HK-2 (cell line): Measurements from ENCODE around the gene SHOC2.
"Not testable (repeated sequence)": the region's sequence is repeated elsewhere in the genome, so short reads cannot be mapped to it uniquely, and the experiment has no call there.

ENCODE experiments used
- DNase-seq: peaks from one replicate; pipeline ENCODE4 v3.0.0-alpha.2; 2018; ENCODE audit not compliant: unreplicated experiment

The SHOC2 gene

GRCh38 chr10:110901954-110902819 is 17.2 kb upstream of the SHOC2 start:
- DNase-seq = no peak

GRCh38 chr10:110903280-110904278 is 15.8 kb upstream of the SHOC2 start:
- no peak for DNase-seq

GRCh38 chr10:110910138-110910537 is 9.3 kb upstream of the SHOC2 start:
- DNase-seq = no peak

GRCh38 chr10:110912374-110912773 is 7.0 kb upstream of the SHOC2 start:
- no peak for DNase-seq

DNA sequence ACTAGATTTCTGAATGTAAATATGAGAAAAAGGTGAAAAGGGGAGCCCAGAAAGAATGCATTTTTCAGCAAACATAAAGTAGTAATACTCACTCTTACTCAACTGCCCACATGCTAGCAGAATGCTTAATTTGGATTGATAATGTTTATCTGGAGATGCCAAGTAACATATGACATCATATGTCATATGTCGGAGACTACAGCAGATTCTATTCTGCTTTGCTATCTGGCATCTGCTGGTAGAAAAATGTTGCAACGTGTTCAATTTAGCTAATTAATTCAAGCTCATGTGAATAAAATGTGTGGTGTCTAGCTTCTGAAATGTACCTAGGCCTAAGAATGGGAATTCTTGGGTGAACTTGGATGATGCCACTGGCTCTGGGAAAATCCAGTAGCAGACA is 5.0 kb upstream of the SHOC2 start:
- no peak for DNase-seq

DNA sequence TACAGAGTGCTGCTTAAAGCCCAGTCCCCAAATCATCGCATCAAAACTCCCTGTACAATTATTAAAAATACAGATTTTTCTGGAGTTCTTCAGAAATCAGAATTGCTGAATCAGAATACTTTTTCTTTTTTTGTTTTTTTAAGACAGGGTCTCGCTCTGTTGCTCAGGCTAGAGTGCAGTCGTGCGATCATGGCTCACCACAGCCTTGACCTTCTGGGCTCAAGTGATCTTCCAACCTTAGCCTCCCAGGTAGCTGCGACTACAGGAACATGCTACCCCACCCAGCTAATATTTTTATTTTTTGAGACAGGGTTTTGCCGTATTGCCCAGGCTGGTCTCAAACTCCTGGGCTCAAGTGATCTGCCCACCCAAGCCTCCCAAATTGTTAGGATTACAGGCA is 4.4 kb upstream of the SHOC2 start:
- peak; percentile 42 for DNase-seq

GRCh38 chr10:110915600-110915999 is 3.8 kb upstream of the SHOC2 start:
- not testable (repeated sequence) for DNase-seq

GRCh38 chr10:110916554-110917346 is 2.7 kb upstream of the SHOC2 start:
- DNase-seq = no peak

GRCh38 chr10:110918269-110918642 is 1.1 kb upstream of the SHOC2 start:
- DNase-seq = peak; percentile 96

DNA sequence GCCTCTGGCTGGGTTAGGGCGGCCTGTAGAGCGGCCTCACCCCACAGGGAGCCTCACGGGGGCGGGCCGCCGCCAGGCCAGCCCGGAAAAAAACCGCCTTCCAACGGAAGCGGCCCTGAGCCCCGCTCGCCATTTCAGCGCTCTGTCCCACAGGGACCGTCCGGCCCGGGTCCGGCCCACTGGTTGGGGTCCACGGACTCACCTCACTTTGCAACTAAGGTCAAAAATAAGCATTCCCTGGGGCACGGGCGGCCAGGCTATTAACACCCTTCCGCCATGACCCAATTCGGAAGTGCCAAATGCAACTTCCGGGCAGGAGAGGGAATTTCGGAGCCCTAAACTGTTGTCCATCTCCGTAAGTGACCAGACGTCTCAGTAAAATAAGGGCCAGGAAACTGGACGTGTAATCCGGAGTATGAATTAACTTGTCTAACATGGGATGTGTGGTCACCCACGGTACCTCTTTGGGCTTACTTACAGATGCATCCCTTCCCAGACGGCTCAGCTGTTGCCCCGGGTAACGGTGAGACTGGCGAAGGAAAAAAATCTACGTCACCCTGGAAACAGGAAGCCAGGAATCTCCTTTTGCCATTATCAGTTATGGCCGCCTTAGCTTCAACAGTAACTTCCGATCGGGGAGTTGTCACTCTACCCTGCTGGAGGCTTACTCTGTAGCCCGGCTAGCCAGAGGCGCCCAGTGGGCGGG is 608 bp upstream of the SHOC2 start, which contains the start of gene BBIP1:
TSS of gene BBIP1 (minus strand) at position 538 of the 706 bp plus-strand sequence. CDS start 1,023 bp downstream, outside the sequence.
- DNase-seq = no peak

DNA sequence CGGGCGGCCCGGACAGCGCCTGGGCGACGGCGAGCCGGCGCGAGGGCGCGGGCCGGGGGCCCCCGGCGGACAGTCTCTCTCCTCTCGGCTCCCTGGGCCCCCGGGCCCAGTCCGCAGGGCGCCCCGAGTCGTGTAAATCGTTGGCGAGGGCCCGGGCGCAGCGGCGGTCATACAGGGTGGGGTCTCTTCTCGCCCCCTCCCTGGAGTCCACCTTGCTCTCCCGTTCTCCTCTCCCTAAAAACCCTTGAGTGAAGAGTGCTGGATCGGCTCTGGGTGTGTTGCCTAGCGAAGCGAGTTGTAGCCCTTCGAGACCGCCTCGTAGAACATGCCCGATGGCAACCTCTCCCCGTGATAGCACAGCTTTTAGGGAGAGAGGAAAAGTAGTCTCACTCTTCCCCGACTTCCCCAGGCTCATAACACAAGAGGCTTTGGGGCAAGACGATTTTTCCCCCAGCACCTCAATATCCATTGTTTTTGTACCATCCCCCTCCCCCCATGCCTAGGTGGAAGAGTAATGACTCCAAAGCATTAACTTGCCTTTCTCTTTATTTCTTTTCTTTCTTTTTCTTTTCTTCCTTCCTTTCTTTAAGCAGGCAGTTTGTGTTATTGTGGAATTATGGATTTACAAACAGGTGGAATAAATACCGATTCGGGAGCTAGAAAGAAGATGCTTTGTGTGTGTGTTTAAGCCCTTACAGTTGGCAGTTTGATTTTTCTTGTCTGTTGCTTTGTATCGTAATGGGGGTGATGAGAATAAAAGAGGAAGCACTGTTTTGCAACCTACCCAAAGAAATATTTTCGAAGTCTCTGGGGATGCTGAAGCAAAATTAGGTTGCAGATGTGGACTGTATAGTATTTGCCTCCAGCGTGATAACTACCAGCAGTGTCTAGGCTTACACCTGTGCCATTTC is 822 bp downstream of the SHOC2 start:
- peak; percentile 58 for DNase-seq

- DNase-seq = no peak
Observed at GRCh38 chr10:110923856-110924493, 4.6 kb downstream of the SHOC2 start.

DNA sequence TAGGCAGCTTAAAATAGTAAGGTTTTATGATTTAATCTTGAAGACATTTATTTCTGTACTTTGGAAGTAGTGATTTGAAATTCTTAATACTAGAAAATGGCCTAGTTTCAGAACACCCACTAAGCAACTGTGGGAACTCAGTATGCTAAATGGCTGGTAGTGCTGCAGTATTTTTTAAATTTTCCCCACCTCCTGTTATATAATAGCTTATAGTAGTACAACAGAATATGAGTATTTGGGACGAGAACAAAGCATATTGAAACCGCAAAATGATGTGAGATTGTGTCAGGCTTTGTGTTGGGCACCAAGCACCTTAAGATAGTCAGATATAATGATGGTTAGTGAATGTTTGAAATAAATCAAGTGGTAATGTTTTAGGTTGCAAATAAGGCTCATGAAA is 8.1 kb downstream of the SHOC2 start:
- DNase-seq = no peak

DNA sequence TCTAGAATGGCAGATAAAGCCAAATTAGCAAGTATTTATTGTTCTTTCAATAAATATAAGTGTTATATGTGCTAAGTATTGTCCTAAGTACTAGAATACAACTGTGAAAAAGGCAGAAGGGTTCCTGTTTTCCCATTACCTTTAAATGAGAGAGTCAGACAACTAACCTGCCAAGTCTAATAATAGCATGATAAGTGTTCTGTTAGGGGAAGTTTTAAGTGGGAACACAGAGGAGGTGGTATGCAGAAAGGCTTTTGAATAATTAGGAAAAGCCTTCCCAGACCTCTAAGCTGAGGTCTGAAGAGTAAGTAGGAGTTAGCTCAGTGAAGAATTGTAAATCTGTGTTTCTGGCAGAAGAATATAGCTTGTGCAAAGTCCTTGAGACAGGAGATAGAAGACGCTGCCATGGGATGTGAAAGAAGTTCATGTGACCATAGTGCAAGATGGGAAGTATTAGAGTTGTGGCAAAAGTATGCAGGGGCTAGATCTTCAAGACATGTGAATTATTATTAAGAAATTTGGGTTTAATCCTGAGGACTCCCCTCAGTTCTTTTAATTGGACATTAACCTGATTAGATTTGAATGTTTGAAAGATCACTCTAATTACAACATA is 12.5 kb downstream of the SHOC2 start:
- DNase-seq = no peak

DNA sequence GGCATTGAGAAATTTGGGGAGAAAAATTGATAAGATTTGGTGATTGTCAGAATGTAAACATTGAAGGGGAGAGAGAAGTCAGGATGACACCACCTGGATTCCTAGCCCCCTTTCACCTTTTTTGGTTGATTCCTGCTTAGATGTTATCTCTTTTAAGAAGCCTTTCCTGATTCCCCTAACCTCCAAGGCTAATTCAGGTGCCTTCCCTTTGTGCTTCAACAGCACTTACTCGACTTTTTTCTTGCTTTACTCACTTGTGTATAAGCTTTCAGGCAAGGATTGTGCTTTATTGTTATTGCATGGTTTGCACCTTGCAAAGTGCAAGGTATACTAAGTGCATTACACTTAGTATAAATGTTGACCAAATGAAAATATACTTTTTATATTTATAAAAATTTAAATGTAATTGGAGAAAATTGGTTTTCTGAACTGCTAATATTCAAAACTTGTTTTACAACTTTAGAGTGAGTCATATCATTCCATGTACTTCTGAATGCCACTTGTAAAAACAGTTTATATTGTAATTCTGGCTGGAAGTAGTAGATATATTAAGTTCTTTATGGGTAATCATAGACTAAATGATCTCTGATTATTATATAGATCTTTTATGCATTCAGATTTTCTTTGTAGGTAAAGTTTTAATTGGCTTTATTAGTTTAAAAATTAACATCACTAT is 13.2 kb downstream of the SHOC2 start:
- DNase-seq = no peak

GRCh38 chr10:110936757-110937156 is 17.4 kb downstream of the SHOC2 start:
- no peak for DNase-seq

GRCh38 chr10:110939419-110939818 is 20.0 kb downstream of the SHOC2 start:
- no peak for DNase-seq

GRCh38 chr10:110944792-110945396 is 25.5 kb downstream of the SHOC2 start:
- DNase-seq = no peak
